ENCODE data around the gene SIAH1.
"Not testable (repeated sequence)": the region's sequence is repeated elsewhere in the genome, so short reads cannot be mapped to it uniquely, and the experiment has no call there.

The SIAH1 gene

GRCh38 chr16:48354877-48355855 lies 30.0 kb downstream of the SIAH1 start:
- Histone ChIP-seq H4K20me1 (ENCODE audit: low read depth, low read length) (0 out of 2 replicates have a peak, but pooled peaks cover 3% of the 10 kb centered on the region), H3F3A (ENCODE audit: insufficient read depth) (no peaks in the 10 kb centered on the region), H3K27me3 (ENCODE audit: low read length) (no peaks in the 10 kb centered on the region), H3K9me2 (replicated peaks; ENCODE audit: insufficient read depth, low read length) (no peaks in the 10 kb centered on the region), H3K4me2 (ENCODE audit: low read depth, low read length, poor library complexity, severe bottlenecking) (no peak overlapping the region), H3K9ac (ENCODE audit: low read length) (no peak overlapping the region), H3K27ac (ENCODE audit: low read depth, low read length) (no peak overlapping the region), H3K79me2 (ENCODE audit: insufficient read depth, low read length) (peaks cover 27% of the 10 kb centered on the region), H3K4me3 (ENCODE audit: insufficient read depth, low read length, poor library complexity, severe bottlenecking) (no peak overlapping the region), H2AFZ (ENCODE audit: low read depth, low read length, severe bottlenecking) (no peak overlapping the region), H3K36me3 (ENCODE audit: low read length) (no peaks in the 10 kb centered on the region; the same call in 1 of the 2 replicates), H3K9me3 (ENCODE audit: insufficient read depth, low read length) (no peaks in the 10 kb centered on the region)
- no peak for TF ChIP-seq CTCF (IDR thresholded peaks at IDR 0.05; ENCODE audit: insufficient read depth, low read length, poor library complexity, severe bottlenecking)
- no peak for TF ChIP-seq EZH2phosphoT487 (conservative IDR thresholded peaks at IDR 0.05; ENCODE audit: low read length)

DNA sequence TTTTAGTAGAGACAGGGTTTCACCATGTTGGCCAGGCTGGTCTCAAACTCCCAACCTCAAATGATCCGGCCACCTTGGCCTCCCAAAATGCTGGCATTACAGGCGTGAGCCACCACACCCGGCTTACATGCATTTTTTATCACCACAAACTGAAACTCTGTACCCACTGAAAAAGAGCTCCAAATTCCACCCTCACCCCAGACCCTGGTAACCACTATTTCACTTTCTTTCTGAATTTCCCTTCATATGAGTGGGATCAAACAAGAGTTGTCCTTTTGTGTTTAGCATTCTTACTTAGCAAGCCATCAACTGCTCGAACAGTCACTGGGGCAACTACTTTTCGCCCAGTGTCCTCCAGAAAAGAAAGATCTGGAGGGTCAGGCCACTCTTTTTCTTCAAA lies 30.8 kb downstream of the SIAH1 start:
- H3K4me3 ChIP-seq (ENCODE audit: insufficient read depth, low read length, poor library complexity, severe bottlenecking); H3K9me2 ChIP-seq (replicated peaks; ENCODE audit: insufficient read depth, low read length); H2AFZ ChIP-seq (ENCODE audit: low read depth, low read length, severe bottlenecking); H3K36me3 ChIP-seq (ENCODE audit: low read length); H3K9ac ChIP-seq (ENCODE audit: low read length); H3K27me3 ChIP-seq (ENCODE audit: low read length); H3K9me3 ChIP-seq (ENCODE audit: insufficient read depth, low read length); H4K20me1 ChIP-seq (ENCODE audit: low read depth, low read length); H3F3A ChIP-seq (ENCODE audit: insufficient read depth); H3K27ac ChIP-seq (ENCODE audit: low read depth, low read length); H3K4me2 ChIP-seq (ENCODE audit: low read depth, low read length, poor library complexity, severe bottlenecking): not testable (repeated sequence)
- peaks cover 19% of the 10 kb centered on the region for H3K79me2 ChIP-seq (ENCODE audit: insufficient read depth, low read length)

DNA sequence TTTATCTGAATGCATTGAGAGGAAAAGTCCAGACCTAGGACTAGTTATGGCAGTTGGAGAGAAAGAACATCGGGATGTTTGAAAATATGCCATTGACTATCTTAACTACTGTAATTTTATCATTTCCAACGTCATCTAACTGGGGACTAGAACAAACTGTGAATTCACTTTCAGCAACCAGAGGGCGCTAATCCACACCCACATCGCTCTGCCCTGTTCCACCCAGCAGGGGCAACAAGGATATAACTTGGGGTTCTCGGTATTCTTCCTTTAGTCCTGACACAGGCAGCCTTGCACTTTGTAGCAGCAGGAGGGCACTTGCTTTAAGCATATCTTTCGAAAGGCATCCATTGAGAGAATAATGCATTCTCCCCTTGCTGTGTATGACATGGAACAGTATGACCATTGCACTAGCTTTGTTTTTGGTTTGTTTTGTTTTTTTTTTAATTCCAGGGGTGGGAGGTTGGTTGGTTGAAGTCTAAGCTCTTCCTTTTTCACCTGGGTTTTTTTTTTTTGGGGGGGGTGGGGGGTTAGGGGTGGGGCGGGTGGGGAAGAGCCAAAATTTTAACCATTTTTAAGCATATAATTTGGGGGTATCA lies 31.5 kb downstream of the SIAH1 start:
- H3K36me3 ChIP-seq (ENCODE audit: low read length), result no peaks in the 10 kb centered on the region; the same call in 1 of the 2 replicates

More for the DNA sequence above, 31.5 kb downstream of the SIAH1 start:
- Histone ChIP-seq H3K4me3 (ENCODE audit: insufficient read depth, low read length, poor library complexity, severe bottlenecking) (no peak overlapping the region), H3F3A (ENCODE audit: insufficient read depth) (no peaks in the 10 kb centered on the region), H3K4me2 (ENCODE audit: low read depth, low read length, poor library complexity, severe bottlenecking) (no peak overlapping the region), H3K27me3 (ENCODE audit: low read length) (no peaks in the 10 kb centered on the region), H3K9ac (ENCODE audit: low read length) (no peak overlapping the region), H3K79me2 (ENCODE audit: insufficient read depth, low read length) (peaks cover 12% of the 10 kb centered on the region; the same call in 1 of the 2 replicates), H3K9me2 (replicated peaks; ENCODE audit: insufficient read depth, low read length) (no peaks in the 10 kb centered on the region), H4K20me1 (ENCODE audit: low read depth, low read length) (0 out of 2 replicates have a peak, but pooled peaks cover 3% of the 10 kb centered on the region), H2AFZ (ENCODE audit: low read depth, low read length, severe bottlenecking) (no peak overlapping the region), H3K9me3 (ENCODE audit: insufficient read depth, low read length) (no peaks in the 10 kb centered on the region), H3K27ac (ENCODE audit: low read depth, low read length) (no peak overlapping the region)
- peak; percentile 74 for TF ChIP-seq CTCF (IDR thresholded peaks at IDR 0.05; ENCODE audit: insufficient read depth, low read length, poor library complexity, severe bottlenecking)
- no peak for TF ChIP-seq EZH2phosphoT487 (conservative IDR thresholded peaks at IDR 0.05; ENCODE audit: low read length)
